HG03064 (cell line): ENCODE results near the gene PARD3B.

Source experiments
- ATAC-seq: cut with Tn5 transposase; IDR thresholded peaks from one replicate; pipeline ENCODE4 v1.9.1; 2021; ENCODE audit warnings: low read depth; ENCODE audit not compliant: unreplicated experiment

The PARD3B gene

GRCh38 chr2:204749319-204749718 is 204.0 kb downstream of the PARD3B start:
- no peak for ATAC-seq

- no peak for ATAC-seq
These were observed 205.1 kb downstream of the PARD3B start for GRCh38 chr2:204750389-204750788.

DNA sequence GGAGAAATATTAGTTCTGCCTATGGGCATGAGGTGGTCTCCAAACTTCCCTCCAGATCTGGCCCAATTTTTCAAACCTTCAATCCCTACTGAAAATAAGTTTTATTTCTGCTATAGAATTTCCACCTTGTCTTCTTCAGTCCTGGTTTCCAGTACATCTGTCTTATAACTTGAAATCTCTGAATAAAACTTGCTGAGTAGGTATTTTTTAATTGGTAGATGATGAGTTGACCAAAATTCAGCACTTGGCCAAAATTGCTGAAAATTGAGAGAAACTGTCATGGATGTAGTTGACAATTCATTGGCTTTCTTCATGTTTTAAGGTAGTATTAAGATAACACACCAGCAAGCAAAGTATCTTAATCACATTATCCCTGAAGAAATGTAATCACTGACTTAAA is 206.2 kb downstream of the PARD3B start:
- ATAC-seq = no peak

DNA sequence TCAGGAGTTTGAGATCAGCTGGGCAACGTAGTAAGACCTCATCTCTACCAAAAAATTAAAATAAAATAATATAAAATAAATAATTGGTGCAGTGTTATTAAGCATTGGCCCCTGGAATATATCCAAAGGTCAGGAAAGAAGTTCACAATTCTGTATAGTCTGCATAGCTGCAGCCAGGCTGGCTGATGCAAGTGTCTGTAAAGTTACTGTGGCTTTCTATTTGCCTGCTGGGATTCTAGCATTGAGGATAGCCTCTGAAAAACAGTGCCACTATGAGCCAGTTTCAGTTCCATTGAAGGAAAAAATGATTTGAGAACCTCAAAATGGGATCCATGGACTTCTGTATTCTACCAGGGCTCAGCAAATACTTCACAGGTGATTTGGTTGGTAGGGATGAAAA is 208.6 kb downstream of the PARD3B start:
- no peak for ATAC-seq

DNA sequence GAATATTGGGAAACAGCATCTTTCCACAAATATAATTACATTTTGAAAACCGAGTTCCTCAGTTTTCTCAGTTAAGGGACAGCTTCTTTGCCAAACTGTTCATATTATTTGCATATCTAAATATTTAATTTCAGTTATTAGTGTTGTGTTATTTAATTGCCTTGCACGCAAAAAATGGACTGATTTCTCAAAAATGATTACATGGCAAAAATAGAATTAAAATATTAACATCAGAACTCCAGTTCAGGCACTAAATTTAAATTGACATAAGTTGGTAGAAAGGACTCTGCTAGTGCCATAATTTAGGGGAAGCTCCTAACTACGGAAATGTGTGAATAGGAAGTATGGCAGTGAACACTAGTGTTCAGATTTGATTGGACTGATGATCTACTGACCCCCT is 209.6 kb downstream of the PARD3B start:
- ATAC-seq = no peak

- no peak for ATAC-seq
These were observed 218.9 kb downstream of the PARD3B start for GRCh38 chr2:204763974-204764703.

GRCh38 chr2:204770735-204771134 is 225.5 kb downstream of the PARD3B start:
- no peak for ATAC-seq

DNA sequence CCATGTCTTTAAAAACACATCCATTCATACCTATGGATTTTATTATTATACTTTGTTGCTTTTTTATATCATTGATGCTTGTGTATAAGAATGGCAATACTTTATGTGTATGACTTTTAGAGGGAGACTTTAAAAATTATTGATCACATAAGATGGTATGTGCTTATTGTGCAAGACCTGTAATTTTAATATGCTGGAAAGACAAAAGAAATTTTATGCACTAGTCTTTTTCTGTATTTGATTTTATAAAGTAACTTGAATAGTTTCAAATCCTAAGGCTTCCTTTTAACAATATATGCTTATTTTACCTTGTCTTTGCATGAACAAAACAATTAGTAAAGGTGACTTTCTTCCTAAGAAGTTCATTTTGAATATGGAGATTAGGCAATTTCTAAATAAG is 226.4 kb downstream of the PARD3B start:
- no peak for ATAC-seq

DNA sequence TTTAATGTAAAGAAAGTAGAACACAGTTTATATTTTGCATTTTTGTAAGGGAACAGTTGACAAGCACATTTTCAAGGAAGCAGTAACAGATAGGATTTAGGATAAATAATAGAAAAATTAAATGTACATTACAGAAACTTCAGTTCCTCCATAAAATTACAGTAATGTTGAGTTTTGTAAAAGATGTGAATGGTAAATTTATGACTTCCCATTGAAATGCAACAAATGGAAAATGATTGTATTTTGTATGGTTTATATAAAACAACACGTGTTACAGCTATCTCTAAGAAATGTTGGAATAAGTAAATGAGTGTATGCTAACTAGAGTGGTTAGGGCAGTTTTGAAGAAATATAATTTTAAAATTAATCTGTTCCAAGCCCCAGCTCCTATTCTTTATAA is 227.3 kb downstream of the PARD3B start:
- ATAC-seq = no peak

GRCh38 chr2:204775766-204776165 is 230.5 kb downstream of the PARD3B start:
- ATAC-seq = no peak

GRCh38 chr2:204776781-204777559 is 231.7 kb downstream of the PARD3B start:
- ATAC-seq = no peak

DNA sequence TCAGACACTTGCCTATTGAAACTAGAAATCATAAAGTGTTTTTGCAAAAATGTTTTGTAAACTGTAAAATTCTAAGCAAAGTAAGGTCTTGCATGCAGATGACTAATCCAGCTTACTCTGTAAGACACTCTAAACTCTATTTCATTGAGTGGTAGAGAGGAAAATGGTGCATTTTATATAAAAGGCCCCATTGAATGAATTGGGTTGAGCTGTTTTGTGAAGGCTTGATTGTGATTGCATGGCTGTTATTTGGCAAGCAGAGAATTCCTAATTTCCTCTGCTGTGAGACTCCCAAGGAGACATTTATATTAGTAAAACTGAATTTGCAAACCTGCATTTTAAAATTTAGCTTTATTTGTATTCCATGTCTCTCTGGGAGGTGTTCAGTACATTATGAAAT is 234.5 kb downstream of the PARD3B start:
- no peak for ATAC-seq

GRCh38 chr2:204781941-204782340 is 236.7 kb downstream of the PARD3B start:
- ATAC-seq = no peak

DNA sequence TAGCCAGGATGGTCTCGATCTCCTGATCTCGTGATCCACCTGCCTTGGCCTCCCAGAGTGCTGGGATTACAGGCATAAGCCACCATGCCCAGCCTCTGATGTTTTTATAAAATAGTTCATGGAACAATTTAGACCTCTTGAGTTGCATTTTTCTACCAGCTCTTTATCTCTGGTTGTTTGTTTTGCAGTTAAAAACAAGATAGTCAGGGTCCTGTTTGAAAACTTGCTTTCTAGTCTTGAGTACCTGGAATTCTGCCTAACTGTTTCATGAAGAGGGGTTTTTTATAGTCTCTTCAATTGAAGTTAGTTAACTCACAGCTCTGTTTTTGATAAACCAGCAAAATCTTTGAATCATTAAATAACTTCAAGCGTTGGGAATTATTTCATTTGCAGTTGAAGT is 244.8 kb downstream of the PARD3B start:
- no peak for ATAC-seq

DNA sequence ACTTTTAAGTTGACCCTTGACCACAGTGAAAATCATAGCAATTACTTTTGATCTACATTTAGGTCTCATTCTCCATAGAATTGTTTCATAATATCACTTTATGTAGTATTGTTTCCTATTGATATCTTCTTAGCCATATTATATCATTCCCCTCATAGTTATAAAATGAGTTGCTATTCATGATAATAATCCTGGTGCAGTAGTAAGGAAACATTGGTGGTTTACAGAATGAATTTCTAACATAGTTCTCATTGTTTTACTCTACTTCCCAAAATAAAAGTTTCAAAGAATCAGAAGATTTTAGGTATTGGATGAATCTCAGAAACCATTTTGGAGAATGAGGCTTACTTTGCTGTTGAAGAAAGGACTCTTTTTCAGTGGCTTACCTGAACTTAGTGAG is 246.0 kb downstream of the PARD3B start:
- no peak for ATAC-seq

GRCh38 chr2:204794624-204795023 is 249.3 kb downstream of the PARD3B start:
- no peak for ATAC-seq

DNA sequence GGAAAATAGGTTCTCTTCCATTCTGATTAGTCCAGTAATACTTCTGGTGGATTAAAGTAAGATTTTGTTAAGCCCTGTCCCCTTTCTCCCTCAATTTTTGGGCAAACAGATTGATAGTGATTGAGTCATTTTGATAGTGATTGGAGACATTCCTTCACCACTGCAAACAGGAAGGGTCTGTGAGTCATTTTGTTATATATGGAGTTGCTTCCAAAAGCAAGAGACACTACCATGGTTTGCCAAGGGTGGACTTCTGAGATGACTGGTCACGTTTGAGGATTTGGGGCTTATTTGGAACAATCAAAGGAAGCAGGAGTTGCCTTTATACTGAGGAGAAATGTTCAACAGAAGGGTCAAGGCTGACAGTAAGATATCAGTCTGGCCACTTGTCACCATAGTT is 249.9 kb downstream of the PARD3B start:
- ATAC-seq = no peak

DNA sequence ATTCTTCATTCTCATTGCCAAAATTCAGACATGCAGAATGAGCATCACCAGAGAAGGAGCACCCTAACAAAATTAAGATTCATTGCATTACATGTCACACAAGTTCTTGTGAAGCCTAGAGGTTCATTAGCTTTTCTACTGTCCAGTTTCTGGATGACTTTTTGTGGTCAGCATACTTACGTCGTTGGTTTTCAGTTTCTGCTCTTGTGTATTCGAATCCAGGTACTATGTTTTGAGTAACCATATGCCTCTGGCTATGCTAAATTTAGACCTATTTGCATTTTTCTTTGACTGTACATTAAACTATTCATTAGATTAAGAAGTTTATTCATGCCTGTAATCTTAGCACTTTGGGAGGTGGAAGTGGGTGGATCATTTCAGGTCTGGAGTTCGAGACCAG is 251.3 kb downstream of the PARD3B start:
- peak; percentile 75 for ATAC-seq

GRCh38 chr2:204799791-204800190 is 254.5 kb downstream of the PARD3B start:
- no peak for ATAC-seq

- ATAC-seq = no peak
These were observed 263.2 kb downstream of the PARD3B start for GRCh38 chr2:204808494-204808893.

- no peak for ATAC-seq
These were observed 279.6 kb downstream of the PARD3B start for GRCh38 chr2:204824751-204825453.

- no peak for ATAC-seq
These were observed 280.4 kb downstream of the PARD3B start for GRCh38 chr2:204825681-204826080.
